T-helper 9 cell (primary cell): ENCODE measurements around the gene TSPAN1.
"Not testable (repeated sequence)": the region's sequence is repeated elsewhere in the genome, so short reads cannot be mapped to it uniquely, and the experiment has no call there.

Source experiments
- DNase-seq: peaks from one replicate; pipeline ENCODE4 v3.0.0-alpha.2; 2020

Gene TSPAN1

GRCh38 chr1:46220808-46221207, 45.9 kb downstream of the TSPAN1 start:
- no peak for DNase-seq

GRCh38 chr1:46221749-46222148, 46.9 kb downstream of the TSPAN1 start:
- DNase-seq: no peak

- not testable (repeated sequence) for DNase-seq
Observed at GRCh38 chr1:46223055-46223454, 48.2 kb downstream of the TSPAN1 start.

GRCh38 chr1:46223472-46223943, 48.6 kb downstream of the TSPAN1 start:
- peak; percentile 31 for DNase-seq

GRCh38 chr1:46224966-46225365, 50.1 kb downstream of the TSPAN1 start:
- no peak for DNase-seq

GRCh38 chr1:46231231-46231630, 56.3 kb downstream of the TSPAN1 start:
- not testable (repeated sequence) for DNase-seq
